Osteoblast (primary cell): ENCODE results near the gene CFAP210. TPM values are rescaled to one million over a fixed set of nuclear protein-coding genes. Genes with fewer than 3 reads are reported as not detected.

Source experiments
- small RNA-seq: library from RNA; depleted of rRNA; stranded (forward); fragments of <200 nt; gene quantifications from one replicate; pipeline ENCODE3, GENCODE V24; 2012
- total RNA-seq: library from RNA; depleted of rRNA; stranded (reverse); fragments of >200 nt; gene quantifications from 2 replicates; pipeline ENCODE4 v1.2.3, GENCODE V29; 2012

CFAP210 gene
- total RNA-seq, 1 donor = 0.36 TPM

Small RNA genes within 50 kb of the gene (small RNA-seq; reads per million reads assigned to genes)
- gene RF00432 = not detected

Other genes starting within 250 kb of the CFAP210 start
- gene BBS5, start 214.9 kb downstream of the CFAP210 start, total RNA-seq = 5.8 and 9.1 TPM in 2 replicates
- 1.1 and 1.2 TPM in 2 replicates for gene KLHL41, start 184.7 kb downstream of the CFAP210 start, total RNA-seq
- 14.5 and 18.3 TPM in 2 replicates for gene FASTKD1, start 120.5 kb downstream of the CFAP210 start, total RNA-seq
- 23.3 and 25.3 TPM in 2 replicates for gene PPIG, start 110.1 kb downstream of the CFAP210 start, total RNA-seq
- 3.6 and 5.0 TPM in 2 replicates for gene PHOSPHO2, start 64 bp upstream of the CFAP210 start, total RNA-seq
- 0.29 and 0.72 TPM in 2 replicates for gene KLHL23, start 39.4 kb upstream of the CFAP210 start, total RNA-seq
- gene SSB, start 104.5 kb upstream of the CFAP210 start, total RNA-seq = 82.2 and 94.1 TPM in 2 replicates
- gene METTL5, start 130.5 kb upstream of the CFAP210 start, total RNA-seq = 39.8 and 44.2 TPM in 2 replicates
- 42.7 and 50.1 TPM in 2 replicates for gene UBR3, start 133.0 kb upstream of the CFAP210 start, total RNA-seq